GM21576 (cell line): Measurements from ENCODE around the gene MAP3K6.
"Not testable (repeated sequence)": the region's sequence is repeated elsewhere in the genome, so short reads cannot be mapped to it uniquely, and the experiment has no call there.

ENCODE experiments used
- ATAC-seq: cut with Tn5 transposase; IDR thresholded peaks from one replicate; pipeline ENCODE4 v1.9.1; 2021; ENCODE audit warnings: mild to moderate bottlenecking, moderate library complexity; ENCODE audit not compliant: unreplicated experiment

The MAP3K6 gene

GRCh38 chr1:27397110-27397509 is 30.3 kb upstream of the MAP3K6 start:
- ATAC-seq = no peak

- peak; percentile 45 for ATAC-seq
Observed at GRCh38 chr1:27395441-27396195, 28.9 kb upstream of the MAP3K6 start.

DNA sequence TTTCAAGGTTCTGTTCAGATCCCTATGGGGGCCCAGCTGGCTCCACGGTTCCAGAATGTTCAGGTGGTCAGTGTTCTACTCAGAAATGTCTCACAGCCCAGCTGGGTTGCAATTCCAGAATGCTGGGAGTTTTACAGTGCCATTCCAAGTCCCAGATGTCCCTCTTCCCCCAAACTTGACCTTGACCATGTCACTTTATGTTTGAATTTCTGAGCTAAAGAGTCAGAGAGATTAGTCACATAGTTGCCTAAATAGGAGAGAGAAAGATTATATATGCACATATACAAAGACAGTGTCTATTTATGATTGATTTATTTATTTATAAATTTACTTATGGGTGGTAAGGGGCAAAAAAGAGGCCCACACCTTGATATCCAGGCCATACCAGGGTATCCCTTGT is 28.2 kb upstream of the MAP3K6 start:
- no peak for ATAC-seq

DNA sequence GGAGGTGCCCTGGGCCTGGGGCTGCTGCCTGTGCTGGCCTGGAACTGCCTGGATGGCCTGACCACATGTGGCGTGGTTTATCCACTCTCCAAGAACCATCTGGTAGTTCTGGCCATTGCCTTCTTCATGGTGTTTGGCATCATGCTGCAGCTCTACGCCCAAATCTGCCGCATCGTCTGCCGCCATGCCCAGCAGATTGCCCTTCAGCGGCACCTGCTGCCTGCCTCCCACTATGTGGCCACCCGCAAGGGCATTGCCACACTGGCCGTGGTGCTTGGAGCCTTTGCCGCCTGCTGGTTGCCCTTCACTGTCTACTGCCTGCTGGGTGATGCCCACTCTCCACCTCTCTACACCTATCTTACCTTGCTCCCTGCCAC is 27.5 kb upstream of the MAP3K6 start:
- no peak for ATAC-seq

DNA sequence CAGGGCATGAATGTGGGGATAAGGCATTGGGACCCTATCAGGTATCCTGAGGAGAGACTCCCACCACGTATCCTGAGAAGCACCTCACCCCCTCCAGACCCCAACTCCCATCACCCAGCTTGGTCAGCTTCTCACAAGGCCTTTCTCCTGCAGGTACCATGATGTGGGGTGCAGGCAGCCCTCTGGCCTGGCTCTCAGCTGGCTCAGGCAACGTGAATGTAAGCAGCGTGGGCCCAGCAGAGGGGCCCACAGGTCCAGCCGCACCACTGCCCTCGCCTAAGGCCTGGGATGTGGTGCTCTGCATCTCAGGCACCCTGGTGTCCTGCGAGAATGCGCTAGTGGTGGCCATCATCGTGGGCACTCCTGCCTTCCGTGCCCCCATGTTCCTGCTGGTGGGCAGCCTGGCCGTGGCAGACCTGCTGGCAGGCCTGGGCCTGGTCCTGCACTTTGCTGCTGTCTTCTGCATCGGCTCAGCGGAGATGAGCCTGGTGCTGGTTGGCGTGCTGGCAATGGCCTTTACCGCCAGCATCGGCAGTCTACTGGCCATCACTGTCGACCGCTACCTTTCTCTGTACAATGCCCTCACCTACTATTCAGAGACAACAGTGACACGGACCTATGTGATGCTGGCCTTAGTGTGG is 27.0 kb upstream of the MAP3K6 start:
- no peak for ATAC-seq

- ATAC-seq = no peak
Observed at GRCh38 chr1:27392778-27393635, 26.2 kb upstream of the MAP3K6 start.

DNA sequence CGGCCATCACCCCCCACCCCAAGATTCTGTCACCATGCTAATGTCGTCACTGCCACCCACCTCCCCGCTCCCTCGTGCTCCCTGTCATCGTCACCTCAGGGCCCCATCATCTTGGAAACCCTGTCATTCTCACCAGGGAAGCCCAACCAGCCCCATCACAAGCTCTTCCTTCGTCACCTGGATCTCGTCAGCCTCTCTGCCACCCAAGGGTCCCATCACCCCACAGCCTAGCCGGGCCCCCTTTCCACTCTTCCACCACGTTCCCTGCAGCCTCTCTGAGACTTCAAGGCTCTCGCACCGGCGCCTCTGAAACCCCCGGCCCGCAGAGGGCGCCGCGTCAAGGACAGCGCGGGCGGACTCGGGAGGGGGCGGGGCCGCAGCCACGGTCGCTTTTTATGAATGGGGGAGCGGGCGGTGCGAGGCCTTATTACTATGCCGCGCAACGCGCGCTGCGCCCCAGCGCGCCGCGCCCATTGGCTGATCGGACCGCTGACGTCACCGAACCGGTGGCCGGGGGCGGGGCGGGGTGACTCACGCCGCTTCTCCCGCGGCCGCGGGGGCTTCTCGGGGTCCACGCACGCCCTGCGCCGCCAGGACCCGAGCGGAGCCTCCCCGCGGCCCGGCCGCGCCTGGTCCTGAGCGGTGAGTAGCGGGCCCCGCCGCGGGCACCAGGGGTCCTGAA is 25.5 kb upstream of the MAP3K6 start, which contains the start of gene GPR3:
GPR3 (plus strand) TSS at position 527 of the 682 bp plus-strand sequence. CDS start 1,177 bp downstream, outside the sequence.
- peak; percentile 51 for ATAC-seq

GRCh38 chr1:27391511-27392095 is 24.8 kb upstream of the MAP3K6 start:
- no peak for ATAC-seq

GRCh38 chr1:27388337-27389005 is 21.7 kb upstream of the MAP3K6 start:
- no peak for ATAC-seq

- not testable (repeated sequence) for ATAC-seq
Observed at GRCh38 chr1:27384797-27385196, 18.0 kb upstream of the MAP3K6 start.

DNA sequence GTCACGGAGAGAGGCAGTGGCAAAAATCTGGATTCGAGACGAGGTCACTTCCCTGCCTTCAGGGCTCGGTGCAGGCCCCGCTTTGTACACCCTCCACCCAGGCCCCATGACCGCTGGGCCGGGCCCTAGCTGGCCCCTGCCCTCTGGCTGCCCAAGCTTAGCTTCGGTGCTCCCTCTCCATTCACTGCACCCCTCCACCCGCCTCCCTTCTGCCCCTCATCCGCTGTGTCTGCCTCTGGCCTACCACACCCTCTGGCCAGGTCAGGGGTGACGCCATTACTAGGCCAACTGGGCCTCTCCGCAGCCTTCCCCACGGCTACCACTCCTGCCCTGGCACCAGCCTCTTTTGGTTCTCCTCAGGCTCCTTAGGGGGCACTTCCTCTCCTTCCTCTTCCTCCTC is 16.9 kb upstream of the MAP3K6 start:
- no peak for ATAC-seq

- ATAC-seq = no peak
Observed at GRCh38 chr1:27383039-27383605, 16.4 kb upstream of the MAP3K6 start, which contains the start of gene CD164L2. Gene CD164L2 (minus strand): TSS chr1:27383333. CDS start chr1:27383239, 94 bp downstream.

GRCh38 chr1:27381969-27382762 is 15.4 kb upstream of the MAP3K6 start:
- ATAC-seq = no peak

GRCh38 chr1:27380766-27381733 is 14.3 kb upstream of the MAP3K6 start:
- ATAC-seq = no peak

- no peak for ATAC-seq
Observed at GRCh38 chr1:27380224-27380623, 13.5 kb upstream of the MAP3K6 start.

GRCh38 chr1:27379564-27380122 is 12.9 kb upstream of the MAP3K6 start:
- no peak for ATAC-seq

DNA sequence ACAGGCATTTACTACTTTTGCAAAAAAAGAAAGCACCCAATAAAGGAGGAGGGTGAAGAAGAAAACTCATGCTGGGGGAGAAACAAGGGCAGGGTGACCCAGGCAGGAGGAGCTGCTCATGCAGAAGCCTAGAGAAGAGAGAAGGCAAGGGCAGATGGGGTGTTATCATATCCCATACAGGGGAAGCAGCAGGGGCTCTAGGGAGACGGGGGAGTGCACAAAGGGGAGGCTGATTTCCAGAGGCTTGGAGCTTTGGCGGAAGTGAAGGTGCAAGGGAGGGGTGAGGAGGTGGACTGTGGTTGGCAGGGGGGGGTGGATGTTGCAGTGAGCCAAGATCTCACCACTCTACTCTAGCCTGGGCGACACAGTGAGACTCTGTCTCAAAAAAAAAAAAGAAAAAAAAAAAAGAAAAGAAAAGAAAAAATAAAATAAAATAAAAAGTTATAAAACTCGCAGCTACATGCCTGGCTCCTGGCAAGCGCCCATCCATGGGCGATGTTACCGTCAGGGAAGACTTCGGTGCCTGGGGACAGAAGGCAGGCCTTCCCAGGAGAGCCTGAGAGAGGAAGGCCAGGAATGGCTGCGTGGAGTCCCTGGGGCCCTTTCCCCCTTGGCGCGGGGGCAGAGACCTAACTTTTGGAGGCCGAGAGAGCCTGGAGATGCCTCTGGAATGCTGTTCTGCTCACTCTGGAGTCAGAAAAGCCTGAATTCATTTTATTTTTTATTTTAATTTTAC is 11.2 kb upstream of the MAP3K6 start:
- ATAC-seq = no peak
